Astrocyte of the cerebellum (primary cell): ENCODE measurements around the gene CD180.

Experiments
- DNase-seq: peaks from one replicate; pipeline ENCODE4 v3.0.0-alpha.2; 2011; ENCODE audit warnings: low read depth
- H3K4me3 ChIP-seq: 2 replicates; pipeline ENCODE4 v1.5.1; 2011; ENCODE audit warnings: mild to moderate bottlenecking, low read depth, low read length, moderate library complexity
- CTCF ChIP-seq: IDR thresholded peaks from 2 replicates; pipeline ENCODE4 v1.5.1; 2012; ENCODE audit warnings: low read length, low read depth, moderate library complexity, mild to moderate bottlenecking; ENCODE audit errors: missing control alignments
- in situ Hi-C: cut with HindIII; loops from 2 replicates; pipeline ENCODE4 v1.10.0; 2017; ENCODE audit warnings: low sequenced_read_pairs

Gene CD180

GRCh38 chr5:67223211-67223610 lies 26.6 kb upstream of the CD180 start:
- H3K4me3 ChIP-seq: no peak overlapping the region
- no peak for TF ChIP-seq CTCF
- no peak for DNase-seq
- in situ Hi-C loops: no loop called here

- in situ Hi-C loops: no loop called here
- no peak overlapping the region for H3K4me3 ChIP-seq
- no peak for TF ChIP-seq CTCF
- DNase-seq: no peak
Observed at GRCh38 chr5:67222243-67223025, 25.8 kb upstream of the CD180 start.

- no peak for TF ChIP-seq CTCF
- H3K4me3 ChIP-seq: no peak overlapping the region
- DNase-seq: no peak
- in situ Hi-C loops: no loop called here
Observed at GRCh38 chr5:67221487-67222242, 25.1 kb upstream of the CD180 start.

- in situ Hi-C loops: no loop called here
- H3K4me3 ChIP-seq: no peak overlapping the region
- no peak for DNase-seq
- TF ChIP-seq CTCF: no peak
Observed at GRCh38 chr5:67216564-67216963, 20.0 kb upstream of the CD180 start.

- in situ Hi-C loops: no loop called here
- no peak for DNase-seq
- no peak for TF ChIP-seq CTCF
- no peak overlapping the region for H3K4me3 ChIP-seq
Observed at GRCh38 chr5:67215519-67216471, 19.2 kb upstream of the CD180 start.
